Measurements from ENCODE around the gene HES2. TPM values are rescaled to one million over a fixed set of nuclear protein-coding genes. Genes with fewer than 3 reads are reported as not detected.
A peak's percentile ranks its signal among the peaks of the same experiment; 100 is the strongest.

The HES2 gene
- total RNA-seq (2011; cell fraction: chromatin; rRNA removed; ENCODE audit: low replicate concordance): 0.65 and 0.90 TPM in 2 replicates
- 0.53 and 1.7 TPM in 2 replicates for total RNA-seq (2011; cell fraction: nucleolus; rRNA removed)
- 0.53 and 0.66 TPM in 2 replicates for total RNA-seq (2011; cell fraction: nucleoplasm; rRNA removed)
- 0.04 and 0.05 TPM in 2 replicates for total RNA-seq (2014; rRNA removed)
- total RNA-seq (2014; rRNA removed; fragmentation: Illumina TruSeq; extraction: Trizol): 0.07 TPM in 1 of 2 replicates, not detected in the other
- not detected in 2 replicates for total RNA-seq (2015; rRNA removed; fragmentation: Illumina TruSeq; extraction: Trizol)
- 0.18 TPM in 1 of 2 replicates, not detected in the other for total RNA-seq (2021)
- 0.08 and 0.15 TPM in 2 replicates for polyA plus RNA-seq (2011; rRNA removed)
- polyA plus RNA-seq (2011; cell fraction: cytosol; rRNA removed): 0.21 and 0.25 TPM in 2 replicates
- polyA plus RNA-seq (2011; cell fraction: nucleus; rRNA removed): 0.25 and 0.80 TPM in 2 replicates
- 0.08 TPM in 1 of 2 replicates, not detected in the other for polyA plus RNA-seq (2012)
- polyA plus RNA-seq (2014; fragmentation: Illumina TruSeq; extraction: Trizol): 0.06 TPM in 2 replicates
- polyA plus RNA-seq (2014; fragmentation: Nextera tagmentation; extraction: Ambion mirVana): not detected
- polyA plus RNA-seq (2014; rRNA removed): not detected in 2 replicates
- polyA minus RNA-seq (2011; rRNA and poly(A)+ RNA removed): 0.30 and 0.32 TPM in 2 replicates
- 0.91 TPM in 1 of 2 replicates, not detected in the other for polyA minus RNA-seq (2011; cell fraction: cytosol; rRNA and poly(A)+ RNA removed)
- polyA minus RNA-seq (2011; cell fraction: nucleus; rRNA and poly(A)+ RNA removed): 0.11 and 0.81 TPM in 2 replicates
- percentile 23 among the genes with signal in this experiment for Bru-seq, nascent RNA
- BruChase-seq, experiment 1, labeled RNA remaining after a 2-hour chase: percentile 10 among the genes with signal in this experiment
- BruChase-seq, experiment 2, labeled RNA remaining after a 6-hour chase: percentile 12 among the genes with signal in this experiment
- long read RNA-seq, experiment 1, partial matches to known transcripts: 0 of 2 reads
- long read RNA-seq, experiment 1, other reads (novel, unspliced or antisense): 2 of 2 reads
- long read RNA-seq, experiment 2, partial matches to known transcripts: 0 of 1 reads
- long read RNA-seq, experiment 2, other reads (novel, unspliced or antisense): 1 of 1 reads
- long read RNA-seq, experiment 3: 0 reads

- DNase-seq (ENCODE audit: extremely low read depth in 1 of 4, low spot score in 3 of 4) (peak; percentile 70 to 95 (median 87)), ATAC-seq (peak; percentile 69), FAIRE-seq (no peak)
- peak within 1 kb of the TSS; percentile 67 for H2AFZ ChIP-seq (ENCODE audit: low read depth, low read length)
- no peaks in the 10 kb centered on the region for H3K36me3 ChIP-seq (ENCODE audit: control insufficient read depth, insufficient read depth, low read length)
- in situ Hi-C loops (cut with MboI) (no loop called here), intact Hi-C loops (cut with micrococcal nuclease) (no loop called here)
- H3K79me2 ChIP-seq (ENCODE audit: control insufficient read depth, insufficient read depth, low read length): no peaks in the 10 kb centered on the region
- H3K9me1 ChIP-seq (ENCODE audit: control insufficient read depth, insufficient read depth, low read length): no peaks in the 10 kb centered on the region
- peaks cover 27% of the 10 kb centered on the region; the same call in 1 of the 2 replicates for H4K20me1 ChIP-seq (replicated peaks; ENCODE audit: control insufficient read depth, insufficient read depth, low read length)
- ChIA-PET CTCF (ENCODE audit: low intra/inter-chr PET ratio) (no interaction called here), POLR2A (interaction anchor here (0.7 to 0.9 kb wide), 2 partner anchors 9 to 57 kb away, joined by 3 read pairs; no protein-coding TSS in a partner anchor)
- no peaks in the 10 kb centered on the region for H3K9me3 ChIP-seq (replicated peaks; ENCODE audit: control insufficient read depth, insufficient read depth, low read depth, low read length)
- H3K4me1 ChIP-seq (replicated peaks in 1 of 2; ENCODE audit: control insufficient read depth in 2 of 2, insufficient read depth in 2 of 2, low read length in 2 of 2): peaks cover 15 to 44% of the 10 kb centered on the region in 2 experiments
- peak within 1 kb of the TSS; percentile 55 for H3K4me2 ChIP-seq (ENCODE audit: insufficient read depth, low read length)
- H3K9ac ChIP-seq (ENCODE audit: insufficient read depth in 1 of 2, low read depth in 2 of 2, low read length in 2 of 2): peak within 1 kb of the TSS in 1 of 2 experiments; percentile 87; a peak in 2 of 4 replicates
- 1% methylated on average over 41 of the region's 62 CpGs for WGBS (ENCODE audit: insufficient coverage, low coverage, missing lambda C conversion rate)
- peak within 1 kb of the TSS; percentile 15; the same call in 1 of the 2 replicates for H3K4me3 ChIP-seq
- H3K27ac ChIP-seq (ENCODE audit: extremely low read depth, low read depth, low read length): no peak within 1 kb of the TSS
- no TSS peak for BruUV-seq (replicated peaks)
- H3K27me3 ChIP-seq (ENCODE audit: control insufficient read depth in 2 of 2, insufficient read depth in 2 of 2, low read length in 2 of 2): peaks cover 57 to 89% of the 10 kb centered on the region in 2 experiments; a peak in 4 of 5 replicates
- TF ChIP-seq MTA3 (IDR thresholded peaks at IDR 0.05; ENCODE audit: borderline replicate concordance): 0 out of 2 replicates have a peak, but pooled peaks have one; percentile 29
- 0 out of 2 replicates have a peak, but pooled peaks have one; percentile 26 for TF ChIP-seq ZNF830 (CRISPR knock-in tag; IDR thresholded peaks at IDR 0.05)
- TF ChIP-seq ZBTB33 (CRISPR knock-in tag; IDR thresholded peaks at IDR 0.05): 0 out of 2 replicates have a peak, but pooled peaks have one; percentile 12
- peak; percentile 22 for TF ChIP-seq PRDM10 (IDR thresholded peaks at IDR 0.05; ENCODE audit: partially characterized antibody)
- peak; percentile 59 for TF ChIP-seq ZFX (CRISPR knock-in tag; IDR thresholded peaks at IDR 0.05)
- peak; percentile 39; the same call in 1 of the 2 replicates for TF ChIP-seq ZBTB7A (IDR thresholded peaks at IDR 0.05; ENCODE audit: borderline replicate concordance, control insufficient read depth, low read depth, low read length)
- peak; percentile 23; the same call in 1 of the 2 replicates for TF ChIP-seq ZNF583 (CRISPR knock-in tag; IDR thresholded peaks at IDR 0.05)
- TF ChIP-seq ZNF589 (CRISPR knock-in tag; IDR thresholded peaks at IDR 0.05; ENCODE audit: low read depth): no peak
- TF ChIP-seq HMGN3 (IDR thresholded peaks at IDR 0.05; ENCODE audit: borderline replicate concordance, extremely low read depth, insufficient read length, low read depth, low read length): peak; percentile 11
These were observed at the start of gene HES2 for GRCh38 chr1:6419804-6420453. TSS of gene HES2 (minus strand) at chr1:6419919. CDS start at chr1:6419820, 99 bp downstream.

Measured in K562 (cell line).